Skeletal muscle cell (primary cell): Measurements from ENCODE around the gene ANXA9.

Experiments used
- DNase-seq: peaks from one replicate; pipeline ENCODE4 v3.0.0-alpha.2; 2010; ENCODE audit warnings: low read depth
- H3K4me3 ChIP-seq: 2 replicates; pipeline ENCODE4 v1.5.1; 2011; ENCODE audit warnings: low read depth, mild to moderate bottlenecking, control low read depth, low read length, moderate library complexity

The ANXA9 gene

DNA sequence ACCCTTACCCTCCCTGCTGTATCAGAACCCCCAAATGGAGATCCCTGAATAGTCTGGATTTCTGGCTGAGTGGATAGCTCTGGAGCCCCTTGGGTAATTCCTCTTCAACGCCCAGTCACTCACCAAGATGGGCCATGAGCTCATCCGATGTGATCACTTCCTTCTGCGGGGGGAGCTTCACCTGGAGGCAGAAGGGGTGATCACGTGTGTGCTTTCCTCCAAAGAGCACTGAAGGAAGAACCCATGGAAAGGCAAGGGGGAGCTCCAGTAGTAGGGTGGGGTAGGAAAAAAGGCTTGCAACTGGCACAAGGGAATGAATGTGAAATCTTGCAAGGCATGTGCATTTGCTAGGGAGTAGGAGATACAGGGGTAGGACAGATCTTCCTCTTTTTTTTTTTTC, 19.5 kb downstream of the ANXA9 start:
- H3K4me3 ChIP-seq = no peak overlapping the region
- no peak for DNase-seq

DNA sequence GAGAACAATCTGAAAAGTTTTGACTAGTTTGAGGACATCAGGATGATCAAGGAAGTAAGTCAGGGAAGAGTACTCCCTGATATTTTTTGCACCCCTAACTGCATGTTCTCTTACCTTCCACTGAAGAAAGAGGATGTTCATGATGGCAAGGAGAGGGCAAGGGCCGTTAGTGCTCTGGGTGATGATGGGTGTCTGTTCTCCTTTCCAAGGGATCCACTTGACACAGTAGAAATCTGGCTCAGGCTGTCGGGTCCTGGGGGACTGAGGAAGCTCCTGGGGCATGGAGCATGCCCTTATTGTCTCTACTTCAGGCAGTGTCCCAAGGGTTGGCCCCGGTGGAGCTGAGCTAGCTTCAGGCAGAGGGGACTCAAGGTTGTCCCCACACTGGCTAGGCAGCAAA, 20.0 kb downstream of the ANXA9 start:
- no peak for DNase-seq
- no peak overlapping the region for H3K4me3 ChIP-seq

DNA sequence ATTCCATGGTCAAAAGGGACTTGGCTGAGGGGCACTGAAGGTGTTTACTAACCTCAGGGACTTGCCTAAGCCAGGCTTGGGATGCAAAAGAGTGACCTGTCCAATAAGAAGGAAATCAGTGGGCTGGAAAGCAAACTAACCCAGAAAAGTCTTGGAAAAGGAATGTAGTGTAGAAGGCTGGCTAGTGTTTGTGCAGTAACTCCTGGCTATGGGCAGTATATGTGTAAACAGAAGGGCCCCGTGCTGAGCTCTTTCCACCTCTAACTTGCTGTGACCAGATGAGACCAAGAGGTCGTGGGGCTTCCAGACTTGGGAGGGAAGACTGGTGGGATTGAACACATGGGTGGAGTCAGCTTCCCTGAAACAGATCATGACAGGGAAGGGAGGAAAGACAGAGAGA, 20.5 kb downstream of the ANXA9 start:
- no peak for DNase-seq
- no peak overlapping the region for H3K4me3 ChIP-seq

DNA sequence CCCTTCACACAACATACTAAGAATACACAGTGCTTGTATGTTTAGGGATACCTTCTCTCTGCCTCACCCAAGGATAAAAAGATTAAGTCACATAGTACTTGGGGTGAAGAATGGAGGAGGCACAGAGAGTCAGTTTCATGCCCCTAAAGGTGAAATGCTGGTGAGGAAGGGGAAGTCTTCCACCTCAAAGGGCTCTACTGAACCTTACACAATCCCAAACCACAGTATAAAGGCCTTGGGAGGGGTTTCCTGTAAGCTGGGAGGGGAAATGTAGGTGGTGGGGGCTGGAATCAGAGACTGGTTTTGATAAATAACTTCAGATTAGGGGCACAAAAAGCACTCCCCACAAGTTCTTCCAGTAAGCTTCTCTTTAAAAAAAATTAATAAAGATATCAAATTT, 21.1 kb downstream of the ANXA9 start:
- no peak for DNase-seq
- H3K4me3 ChIP-seq = no peak overlapping the region

DNA sequence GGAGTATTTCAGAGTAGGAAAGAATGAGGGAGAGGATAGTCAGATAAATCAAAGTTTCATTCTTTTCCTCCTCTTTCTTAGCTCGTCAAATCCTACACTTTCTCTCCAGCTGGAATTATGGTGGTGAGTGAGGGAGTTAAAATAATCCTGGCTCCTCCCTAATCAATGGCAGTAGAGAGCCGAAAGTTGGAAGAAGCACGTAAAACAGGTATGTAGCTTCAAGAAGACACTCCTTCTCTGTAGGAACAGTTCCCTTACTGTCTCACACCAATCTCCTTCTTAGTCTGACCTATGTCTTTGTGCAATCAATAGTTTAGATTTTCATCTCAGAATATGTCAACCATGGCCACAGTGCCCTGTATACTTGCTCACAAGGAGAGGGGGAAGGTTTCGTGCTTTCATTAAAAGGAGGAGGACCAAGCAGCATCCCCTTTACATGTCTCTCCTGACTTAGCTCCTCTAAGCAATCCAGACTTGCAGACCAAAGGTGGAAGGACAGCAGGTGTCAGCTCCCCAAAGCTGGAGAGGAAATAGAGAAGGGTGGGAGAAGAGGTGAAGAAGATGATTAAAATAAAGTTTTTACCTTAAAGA, 23.7 kb downstream of the ANXA9 start:
- H3K4me3 ChIP-seq = peak overlapping the region; percentile 53
- DNase-seq = no peak

DNA sequence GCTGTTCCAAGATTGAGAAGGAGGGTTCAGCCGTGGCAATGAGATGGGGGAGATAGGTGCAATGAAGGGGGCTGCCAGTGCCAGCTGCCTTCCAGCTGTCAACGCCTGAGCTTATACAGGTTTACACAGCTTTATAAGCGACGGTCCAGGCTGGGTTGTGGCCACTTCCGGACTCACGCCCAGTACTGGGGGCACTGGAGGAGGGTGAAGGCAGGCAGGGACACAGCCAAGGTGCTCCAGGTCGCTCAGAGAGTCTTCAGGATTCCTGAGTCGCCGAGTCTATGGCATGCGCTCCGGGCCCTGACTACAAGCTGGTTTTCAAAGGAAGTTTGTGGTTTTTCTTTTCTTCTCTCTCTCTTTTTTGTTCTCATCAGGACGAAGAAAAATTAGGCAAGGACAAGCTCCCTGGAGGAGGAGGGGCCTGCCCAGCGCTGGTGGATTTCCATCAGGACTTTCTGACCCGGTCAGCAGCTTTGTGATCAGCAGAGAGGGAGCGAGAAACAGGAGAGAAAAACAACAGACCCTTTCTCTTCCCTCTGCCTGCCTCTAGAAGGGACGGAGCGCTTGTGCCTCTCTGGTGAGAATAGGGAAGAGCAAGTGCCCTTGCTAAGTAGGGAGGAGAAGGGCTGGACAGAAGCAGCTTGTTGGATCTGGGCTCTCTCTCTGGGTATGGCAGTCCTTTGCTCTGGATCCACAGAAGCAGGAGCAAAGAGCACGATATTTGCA, 24.4 kb downstream of the ANXA9 start, which contains the start of gene MINDY1:
TSS of gene MINDY1 (minus strand) at position 576 of the 726 bp plus-strand sequence. CDS start 4,285 bp downstream, outside the sequence.
- H3K4me3 ChIP-seq = peak within 1 kb of the TSS; percentile 53
- peak; percentile 70 for DNase-seq

DNA sequence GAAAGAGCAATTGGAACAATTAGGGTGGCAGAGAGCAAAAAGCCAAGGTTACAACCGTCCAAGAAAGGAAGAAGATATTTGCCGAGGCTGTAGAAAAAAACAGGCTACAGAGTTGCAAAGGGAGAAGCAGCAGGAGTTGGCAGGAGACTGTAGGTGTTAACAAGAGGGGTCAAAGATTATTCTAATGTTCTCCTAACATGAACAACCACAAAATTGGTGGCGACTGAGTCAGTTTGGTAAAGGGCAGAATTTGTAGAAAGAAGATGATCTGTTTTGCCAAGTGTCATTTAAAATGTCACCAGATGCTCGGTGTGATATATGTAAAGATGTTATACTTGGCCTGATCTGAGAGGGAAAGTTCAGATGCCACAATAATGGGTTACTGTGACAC, 25.8 kb downstream of the ANXA9 start:
- H3K4me3 ChIP-seq = peak overlapping the region; percentile 75
- no peak for DNase-seq

DNA sequence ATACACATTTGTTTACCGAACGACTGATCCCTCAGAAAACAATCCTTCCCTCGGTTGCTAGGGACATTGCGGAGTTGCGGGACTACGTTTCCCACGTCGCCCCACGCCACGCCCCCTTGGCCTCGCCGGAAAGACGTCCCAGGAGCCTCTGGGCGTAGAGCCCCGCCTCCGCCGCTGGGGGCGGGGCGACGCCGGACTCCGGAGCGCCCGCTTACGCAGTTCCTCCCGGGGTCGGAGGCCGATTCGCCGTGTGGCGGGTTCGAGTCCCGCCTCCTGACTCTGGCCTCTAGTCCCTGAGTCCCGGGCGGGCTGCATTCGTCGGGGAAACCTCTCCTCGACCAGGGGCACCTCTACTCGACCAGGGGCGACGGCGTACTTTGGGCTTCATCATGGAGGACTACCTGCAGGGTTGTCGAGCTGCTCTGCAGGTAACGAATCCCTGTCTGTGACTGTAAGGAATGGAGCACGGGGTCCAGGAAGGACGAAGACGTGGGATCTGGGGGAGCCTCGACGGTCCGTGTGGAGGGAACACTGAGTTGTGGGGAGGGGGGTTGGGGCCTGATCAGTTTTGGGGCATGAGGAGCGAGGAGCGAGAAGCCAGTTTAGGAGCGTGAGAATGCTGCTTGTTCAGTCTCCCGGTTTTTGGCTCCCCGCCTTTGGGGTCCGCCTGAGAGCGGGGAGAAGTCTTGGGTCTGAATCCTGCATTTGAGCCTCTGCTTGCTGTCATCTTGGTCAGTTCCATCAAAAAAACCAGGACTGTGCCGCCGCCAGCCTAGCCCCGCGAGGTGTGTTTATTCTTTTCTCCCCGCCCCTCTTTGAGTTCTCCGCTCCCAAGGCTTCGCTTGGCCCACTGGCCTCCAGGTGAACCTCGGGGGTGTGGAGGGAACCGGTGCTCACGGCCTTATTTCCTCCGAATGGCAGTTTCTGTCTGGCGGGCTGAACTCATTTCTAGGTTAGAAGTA, 26.4 kb downstream of the ANXA9 start, which contains the start of gene PRUNE1:
TSS of gene PRUNE1 (plus strand) at position 206 of the 962 bp plus-strand sequence. CDS start at position 390, 184 bp downstream.
- peak; percentile 81 for DNase-seq
- peak within 1 kb of the TSS; percentile 75 for H3K4me3 ChIP-seq

DNA sequence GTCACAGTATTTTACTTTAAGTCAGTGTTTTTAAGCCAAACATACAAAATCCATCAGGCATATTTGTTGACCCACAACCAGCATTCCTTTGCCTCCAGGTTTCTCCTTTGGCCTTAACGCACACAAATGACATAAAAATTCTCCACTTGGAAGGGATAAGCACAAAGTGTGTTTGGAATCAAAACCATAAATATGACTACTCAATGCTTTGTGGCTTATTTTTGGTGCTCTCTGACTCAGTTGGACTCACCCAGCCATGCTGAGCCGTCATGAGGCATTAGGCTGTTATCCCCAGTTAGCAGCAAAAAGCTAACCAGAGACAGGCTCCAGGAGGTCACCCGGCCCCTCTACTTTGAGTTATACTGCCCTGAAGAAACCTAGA, 27.1 kb downstream of the ANXA9 start:
- DNase-seq = no peak
- H3K4me3 ChIP-seq = peak overlapping the region; percentile 75

DNA sequence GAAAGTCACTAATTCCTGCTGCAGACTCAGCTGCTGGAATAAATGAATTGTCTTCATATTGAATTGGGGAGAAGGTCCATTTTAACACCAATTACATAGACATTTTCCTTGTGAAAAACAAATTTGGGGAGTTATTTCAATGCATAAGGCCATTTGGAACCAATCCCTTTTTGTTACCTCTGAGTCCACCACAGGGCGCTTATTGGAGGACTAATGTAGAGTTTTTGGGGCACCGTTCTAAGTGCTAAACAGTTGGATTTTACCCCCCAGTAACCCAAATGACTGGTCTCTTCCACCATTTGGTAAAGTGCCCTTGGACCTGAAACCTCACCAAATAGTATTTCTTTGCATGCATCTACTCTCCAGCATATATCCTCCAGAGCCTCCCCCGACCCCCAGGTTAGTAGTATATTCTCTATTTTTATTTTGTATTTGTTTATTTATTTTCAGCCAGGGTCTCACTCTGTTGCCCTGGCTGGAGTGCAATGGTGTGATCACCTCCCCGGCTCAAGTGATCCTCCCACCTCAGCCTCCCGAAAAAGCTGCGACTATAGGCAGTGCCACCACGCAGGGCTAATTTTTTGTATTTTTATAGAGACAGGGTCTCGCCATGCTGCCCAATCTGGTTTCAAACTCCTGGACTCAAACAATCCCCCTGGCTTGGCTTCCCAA, 27.7 kb downstream of the ANXA9 start:
- no peak for DNase-seq
- H3K4me3 ChIP-seq = no peak overlapping the region

DNA sequence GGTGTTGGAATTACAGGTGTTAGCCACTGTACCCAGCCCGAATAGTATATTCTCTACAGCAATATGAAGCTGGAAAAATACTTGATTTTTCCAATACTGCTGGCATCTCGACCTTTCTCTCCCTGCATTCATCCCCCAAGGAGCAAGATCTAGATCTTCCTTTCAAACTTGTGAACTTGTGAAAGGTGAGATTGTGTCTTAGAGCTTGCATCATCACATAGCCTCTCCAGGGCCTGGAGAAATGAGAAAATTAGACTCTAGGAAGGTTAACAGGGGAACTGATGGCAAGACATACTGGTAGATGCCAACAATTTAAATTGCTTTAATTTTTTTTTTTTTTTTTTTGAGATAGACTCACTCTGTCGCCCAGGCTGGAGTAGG, 28.2 kb downstream of the ANXA9 start:
- DNase-seq = no peak

DNA sequence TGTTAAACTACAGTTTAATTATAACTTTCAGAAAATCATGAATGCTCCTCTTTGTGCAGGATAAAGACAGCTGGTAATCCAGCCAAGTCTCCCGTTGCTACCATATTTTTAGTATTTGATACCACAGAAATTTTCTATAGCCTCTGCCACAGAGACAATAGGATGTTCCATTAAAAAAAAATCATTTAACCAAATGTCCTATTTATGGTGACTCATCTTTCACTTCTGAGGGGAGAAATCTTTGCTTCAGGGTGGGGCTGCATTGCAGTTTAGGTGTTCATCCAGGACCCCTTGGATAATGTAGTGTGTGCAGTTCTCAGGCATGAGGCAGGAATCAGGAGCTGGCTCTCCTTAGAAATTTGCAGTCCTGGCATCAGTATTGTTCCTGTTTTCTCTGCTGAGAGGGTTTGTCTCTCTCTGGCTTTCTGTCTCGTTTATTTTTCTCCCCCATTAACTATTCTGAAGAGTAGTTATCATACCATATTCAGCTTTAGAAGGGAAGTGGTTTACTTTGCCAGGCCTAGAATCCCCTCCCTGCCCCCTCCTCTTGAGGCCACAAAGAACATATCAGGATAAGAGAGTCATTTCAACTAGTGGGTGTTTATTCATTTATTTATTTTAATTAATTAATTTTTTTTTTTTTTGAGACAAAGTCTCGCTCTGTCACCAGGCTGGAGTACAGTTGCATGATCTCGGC, 29.2 kb downstream of the ANXA9 start:
- no peak overlapping the region for H3K4me3 ChIP-seq
- DNase-seq = no peak

More for the DNA sequence above, 28.2 kb downstream of the ANXA9 start:
- H3K4me3 ChIP-seq = no peak overlapping the region

DNA sequence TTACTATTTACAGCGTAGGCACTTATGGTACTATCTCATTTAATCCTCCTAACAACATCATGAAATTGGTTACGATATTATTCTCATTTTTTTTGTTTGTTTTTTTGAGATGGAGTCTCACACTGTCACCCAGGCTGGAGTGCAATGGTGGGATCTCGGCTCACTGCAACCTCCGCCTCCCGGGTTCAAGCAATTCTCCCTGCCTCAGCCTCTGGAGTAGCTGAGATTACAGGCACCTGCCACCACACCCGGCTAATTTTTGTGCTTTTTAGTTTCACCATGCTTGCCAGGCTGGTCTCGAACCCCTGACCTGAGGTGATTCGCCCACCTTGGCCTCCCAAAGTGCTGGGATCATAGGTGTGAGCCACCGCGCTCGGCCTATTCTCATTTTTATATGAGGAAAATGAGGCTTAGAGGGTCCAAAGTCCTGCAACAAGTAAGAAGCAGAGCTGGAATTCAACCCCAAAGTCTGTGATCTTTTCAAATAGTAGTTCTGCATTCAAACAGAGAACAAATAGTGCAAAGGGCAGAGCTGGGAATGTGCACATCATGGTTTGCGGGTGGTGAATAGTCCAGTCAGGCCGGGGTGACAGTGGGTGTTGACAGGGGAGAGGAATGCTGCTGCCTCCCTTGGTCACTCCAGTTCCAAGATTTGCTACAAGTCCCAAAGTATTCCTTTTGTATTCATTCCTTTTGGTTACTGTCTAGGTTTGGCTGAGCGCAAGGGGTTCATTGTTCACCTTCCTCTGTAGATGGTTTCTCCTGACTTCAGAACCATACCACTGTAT, 30.8 kb downstream of the ANXA9 start:
- DNase-seq = no peak
- H3K4me3 ChIP-seq = no peak overlapping the region

DNA sequence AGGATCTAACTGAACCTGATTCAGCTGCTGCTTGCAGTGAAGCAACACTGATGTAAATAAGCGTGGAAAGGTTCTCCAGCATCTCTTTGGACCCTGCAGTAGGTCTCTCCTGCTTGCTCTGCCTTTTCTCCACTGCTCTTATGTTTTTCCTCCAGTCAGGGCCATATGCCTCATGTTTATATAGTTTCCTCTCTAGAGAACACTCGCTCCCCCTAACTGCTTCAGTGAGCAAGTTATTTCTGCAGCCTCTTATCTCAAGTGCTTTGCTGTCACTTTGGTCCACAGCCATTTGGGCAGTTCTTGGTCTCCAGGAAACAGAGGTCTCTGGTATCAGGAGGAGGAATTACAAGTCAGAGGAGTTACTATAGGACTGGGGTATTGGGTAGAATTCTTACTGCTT, 31.4 kb downstream of the ANXA9 start:
- no peak overlapping the region for H3K4me3 ChIP-seq
- no peak for DNase-seq

DNA sequence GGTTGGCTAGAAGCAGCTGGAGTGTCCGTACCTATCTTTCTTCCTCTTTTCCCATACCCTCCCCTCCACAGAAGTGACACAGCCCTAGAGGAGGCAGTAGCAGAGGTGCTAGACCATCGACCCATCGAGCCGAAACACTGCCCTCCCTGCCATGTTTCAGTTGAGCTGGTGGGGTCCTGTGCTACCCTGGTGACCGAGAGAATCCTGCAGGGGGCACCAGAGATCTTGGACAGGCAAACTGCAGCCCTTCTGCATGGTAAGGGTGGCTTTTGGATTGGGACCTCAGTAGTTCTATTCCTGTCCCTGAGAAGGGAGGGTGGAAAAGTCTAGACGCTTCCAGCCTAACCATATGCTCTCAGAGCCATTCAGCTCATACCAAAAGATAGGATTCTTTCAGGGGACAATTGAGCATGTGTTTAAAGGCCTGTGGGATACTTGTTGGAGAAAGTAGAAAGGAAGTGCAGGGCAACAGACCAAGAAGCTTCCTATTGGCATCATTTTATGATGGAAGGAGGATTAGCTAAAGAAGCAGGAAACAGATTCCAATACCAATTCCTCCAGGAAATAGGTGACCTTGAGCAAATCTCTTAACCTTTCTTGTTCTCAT, 42.6 kb downstream of the ANXA9 start:
- DNase-seq = no peak
- no peak overlapping the region for H3K4me3 ChIP-seq

DNA sequence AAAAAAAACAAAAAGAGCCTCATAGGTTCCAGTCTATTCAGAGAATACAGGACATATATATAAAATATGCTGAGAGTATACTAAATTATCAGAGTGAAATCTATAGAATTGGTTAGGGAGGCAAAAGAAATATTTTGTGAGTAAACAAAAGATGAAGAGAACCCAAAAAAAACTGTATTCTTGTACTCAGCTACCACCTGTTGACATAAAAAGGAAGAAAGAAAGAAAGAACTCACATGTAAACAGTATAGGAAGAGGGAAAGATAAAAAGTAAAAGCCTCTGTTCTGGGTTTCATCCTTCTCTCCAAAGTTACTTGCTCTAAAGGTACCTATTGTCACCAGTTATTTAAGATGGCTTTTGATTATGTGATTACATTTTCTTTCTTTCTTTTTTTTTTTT, 44.4 kb downstream of the ANXA9 start:
- no peak for DNase-seq
- H3K4me3 ChIP-seq = no peak overlapping the region

DNA sequence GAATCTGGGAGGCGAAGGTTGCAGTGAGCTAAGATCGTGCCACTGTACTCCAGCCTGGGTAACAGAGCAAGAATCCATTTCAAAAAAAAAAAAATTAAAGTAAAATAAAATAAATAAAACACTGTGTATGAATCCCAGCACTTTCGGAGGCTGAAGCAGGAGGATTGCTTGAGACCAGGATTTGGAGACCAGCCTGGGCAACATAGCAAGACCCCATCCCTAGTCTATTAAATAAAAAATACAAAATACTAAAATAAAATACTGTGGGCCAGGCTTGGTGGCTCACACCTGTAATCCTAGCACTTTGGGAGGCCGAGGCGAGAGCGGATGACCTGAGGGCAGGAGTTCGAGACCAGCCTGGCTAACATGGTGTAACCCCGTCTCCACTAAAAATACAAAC, 50.1 kb downstream of the ANXA9 start:
- no peak overlapping the region for H3K4me3 ChIP-seq
- no peak for DNase-seq

DNA sequence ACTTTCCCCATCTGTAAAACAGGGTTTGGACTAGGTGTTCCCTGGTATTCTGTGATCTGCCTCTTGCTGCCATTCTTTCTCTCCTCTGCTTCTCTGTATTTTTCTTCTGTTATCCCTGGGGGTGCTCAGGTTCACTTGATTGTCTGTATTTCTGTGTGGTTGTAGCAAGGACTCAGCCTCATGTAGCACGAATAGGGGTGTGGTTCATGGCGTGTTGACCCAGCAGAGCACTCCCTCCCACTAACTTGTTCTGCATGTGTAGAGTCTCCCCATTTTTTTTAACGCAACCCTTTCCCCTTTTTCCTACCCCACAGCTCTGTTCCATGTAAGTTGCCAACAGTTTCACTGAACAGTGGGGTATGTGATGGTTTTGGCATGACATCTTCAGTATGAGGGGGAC, 53.1 kb downstream of the ANXA9 start:
- H3K4me3 ChIP-seq = no peak overlapping the region
- DNase-seq = no peak
